ENCODE data around the gene SRC. TPM values are rescaled to one million over a fixed set of nuclear protein-coding genes. Genes with fewer than 3 reads are reported as not detected.

SRC gene
- total and polyA plus RNA-seq, 2 donors = 4.4 to 14.5 TPM

- peaks cover 0 to 3% of the 10 kb centered on the region in 2 donors for H3K4me1 ChIP-seq (ENCODE audit: control insufficient read depth in 2 of 2, insufficient read depth in 2 of 2, low read length in 2 of 2)
- no peak overlapping the region for H3K27ac ChIP-seq (ENCODE audit: low read depth in 1 of 2, low read length in 1 of 2)
- WGBS = 96% methylated on average over 14 of the region's 14 CpGs
These were observed 34.3 kb downstream of the SRC start for GRCh38 chr20:37379967-37380828.

GRCh38 chr20:37380864-37381579 is 35.1 kb downstream of the SRC start:
- 94% methylated on average over 16 of the region's 16 CpGs for WGBS
- no peak overlapping the region for H3K27ac ChIP-seq (ENCODE audit: low read depth in 1 of 2, low read length in 1 of 2)

More at GRCh38 chr20:37379967-37380828, 34.3 kb downstream of the SRC start:
- Histone ChIP-seq H3K9me3 (ENCODE audit: control insufficient read depth in 2 of 2, insufficient read depth in 1 of 2, low read length in 1 of 2) (no peaks in the 10 kb centered on the region), H3K36me3 (ENCODE audit: control insufficient read depth in 2 of 2, insufficient read depth in 2 of 2, low read length in 1 of 2) (no peaks in the 10 kb centered on the region), H3K4me3 (ENCODE audit: low read length in 2 of 2) (no peak overlapping the region), H3K27me3 (ENCODE audit: control insufficient read depth in 2 of 2, insufficient read depth in 1 of 2, low read length in 1 of 2) (peaks cover 0 to 13% of the 10 kb centered on the region in 2 donors)
- no peak for DNase-seq (ENCODE audit: low read depth in 6 of 9, low spot score in 9 of 9)

GRCh38 chr20:37381621-37382471 is 35.9 kb downstream of the SRC start:
- no peaks in the 10 kb centered on the region for H3K9me3 ChIP-seq (ENCODE audit: control insufficient read depth in 2 of 2, insufficient read depth in 1 of 2, low read length in 1 of 2)
- no peak overlapping the region for H3K27ac ChIP-seq (ENCODE audit: low read depth in 1 of 2, low read length in 1 of 2)
- H3K27me3 ChIP-seq (ENCODE audit: control insufficient read depth in 2 of 2, insufficient read depth in 1 of 2, low read length in 1 of 2) = peaks cover 0 to 17% of the 10 kb centered on the region in 2 donors
- 92% methylated on average over 11 of the region's 11 CpGs for WGBS
- H3K4me3 ChIP-seq (ENCODE audit: low read length in 2 of 2) = no peak overlapping the region
- H3K4me1 ChIP-seq (ENCODE audit: control insufficient read depth in 2 of 2, insufficient read depth in 2 of 2, low read length in 2 of 2) = peaks cover 0 to 3% of the 10 kb centered on the region in 2 donors
- no peak for DNase-seq (ENCODE audit: low read depth in 6 of 9, low spot score in 9 of 9)
- no peaks in the 10 kb centered on the region for H3K36me3 ChIP-seq (ENCODE audit: control insufficient read depth in 2 of 2, insufficient read depth in 2 of 2, low read length in 1 of 2)

More at GRCh38 chr20:37380864-37381579, 35.1 kb downstream of the SRC start:
- H3K9me3 ChIP-seq (ENCODE audit: control insufficient read depth in 2 of 2, insufficient read depth in 1 of 2, low read length in 1 of 2) = no peaks in the 10 kb centered on the region
- no peak overlapping the region for H3K4me3 ChIP-seq (ENCODE audit: low read length in 2 of 2)
- H3K27me3 ChIP-seq (ENCODE audit: control insufficient read depth in 2 of 2, insufficient read depth in 1 of 2, low read length in 1 of 2) = peaks cover 0 to 17% of the 10 kb centered on the region in 2 donors
- H3K36me3 ChIP-seq (ENCODE audit: control insufficient read depth in 2 of 2, insufficient read depth in 2 of 2, low read length in 1 of 2) = no peaks in the 10 kb centered on the region
- DNase-seq (ENCODE audit: low read depth in 6 of 9, low spot score in 9 of 9) = no peak
- H3K4me1 ChIP-seq (ENCODE audit: control insufficient read depth in 2 of 2, insufficient read depth in 2 of 2, low read length in 2 of 2) = peaks cover 0 to 3% of the 10 kb centered on the region in 2 donors

- no peak overlapping the region for H3K27ac ChIP-seq (ENCODE audit: low read depth in 1 of 2, low read length in 1 of 2)
- peaks cover 0 to 17% of the 10 kb centered on the region in 2 donors for H3K27me3 ChIP-seq (ENCODE audit: control insufficient read depth in 2 of 2, insufficient read depth in 1 of 2, low read length in 1 of 2)
- DNase-seq (ENCODE audit: low read depth in 6 of 9, low spot score in 9 of 9) = no peak
- no peak overlapping the region for H3K4me3 ChIP-seq (ENCODE audit: low read length in 2 of 2)
- H3K36me3 ChIP-seq (ENCODE audit: control insufficient read depth in 2 of 2, insufficient read depth in 2 of 2, low read length in 1 of 2) = no peaks in the 10 kb centered on the region
- H3K4me1 ChIP-seq (ENCODE audit: control insufficient read depth in 2 of 2, insufficient read depth in 2 of 2, low read length in 2 of 2) = peaks cover 0 to 3% of the 10 kb centered on the region in 2 donors
- H3K9me3 ChIP-seq (ENCODE audit: control insufficient read depth in 2 of 2, insufficient read depth in 1 of 2, low read length in 1 of 2) = no peaks in the 10 kb centered on the region
- WGBS = 94% methylated on average over 11 of the region's 11 CpGs
These were observed 36.7 kb downstream of the SRC start for GRCh38 chr20:37382482-37383120.

- Histone ChIP-seq H3K9me3 (ENCODE audit: control insufficient read depth in 2 of 2, insufficient read depth in 1 of 2, low read length in 1 of 2) (no peaks in the 10 kb centered on the region), H3K4me1 (ENCODE audit: control insufficient read depth in 2 of 2, insufficient read depth in 2 of 2, low read length in 2 of 2) (peaks cover 0 to 3% of the 10 kb centered on the region in 2 donors), H3K27ac (ENCODE audit: low read depth in 1 of 2, low read length in 1 of 2) (no peak overlapping the region), H3K36me3 (ENCODE audit: control insufficient read depth in 2 of 2, insufficient read depth in 2 of 2, low read length in 1 of 2) (no peaks in the 10 kb centered on the region), H3K4me3 (ENCODE audit: low read length in 2 of 2) (no peak overlapping the region), H3K27me3 (ENCODE audit: control insufficient read depth in 2 of 2, insufficient read depth in 1 of 2, low read length in 1 of 2) (peaks cover 0 to 17% of the 10 kb centered on the region in 2 donors)
- WGBS = 96% methylated on average over 25 of the region's 25 CpGs
- DNase-seq (ENCODE audit: low read depth in 6 of 9, low spot score in 9 of 9) = no peak
These were observed 37.5 kb downstream of the SRC start for GRCh38 chr20:37383229-37383989.

GRCh38 chr20:37384683-37385174 is 38.8 kb downstream of the SRC start:
- Histone ChIP-seq H3K4me3 (ENCODE audit: low read length in 2 of 2) (peak overlapping the region; percentile 39 to 47), H3K9me3 (ENCODE audit: control insufficient read depth in 2 of 2, insufficient read depth in 1 of 2, low read length in 1 of 2) (no peaks in the 10 kb centered on the region), H3K36me3 (ENCODE audit: control insufficient read depth in 2 of 2, insufficient read depth in 2 of 2, low read length in 1 of 2) (no peaks in the 10 kb centered on the region), H3K27me3 (ENCODE audit: control insufficient read depth in 2 of 2, insufficient read depth in 1 of 2, low read length in 1 of 2) (peaks cover 0 to 17% of the 10 kb centered on the region in 2 donors), H3K27ac (ENCODE audit: low read depth in 1 of 2, low read length in 1 of 2) (no peak overlapping the region), H3K4me1 (ENCODE audit: control insufficient read depth in 2 of 2, insufficient read depth in 2 of 2, low read length in 2 of 2) (peaks cover 0 to 3% of the 10 kb centered on the region in 2 donors)
- WGBS = 12% methylated on average over 42 of the region's 42 CpGs
- DNase-seq (ENCODE audit: low read depth in 6 of 9, low spot score in 9 of 9) = peak; percentile 31 to 84 (median 63)

GRCh38 chr20:37385176-37385575 is 39.2 kb downstream of the SRC start:
- 93% methylated on average over 17 of the region's 17 CpGs for WGBS
- Histone ChIP-seq H3K27ac (ENCODE audit: low read depth in 1 of 2, low read length in 1 of 2) (no peak overlapping the region), H3K4me1 (ENCODE audit: control insufficient read depth in 2 of 2, insufficient read depth in 2 of 2, low read length in 2 of 2) (peaks cover 0 to 3% of the 10 kb centered on the region in 2 donors), H3K4me3 (ENCODE audit: low read length in 2 of 2) (no peak overlapping the region), H3K27me3 (ENCODE audit: control insufficient read depth in 2 of 2, insufficient read depth in 1 of 2, low read length in 1 of 2) (peaks cover 0 to 17% of the 10 kb centered on the region in 2 donors), H3K9me3 (ENCODE audit: control insufficient read depth in 2 of 2, insufficient read depth in 1 of 2, low read length in 1 of 2) (no peaks in the 10 kb centered on the region), H3K36me3 (ENCODE audit: control insufficient read depth in 2 of 2, insufficient read depth in 2 of 2, low read length in 1 of 2) (no peaks in the 10 kb centered on the region)
- no peak for DNase-seq (ENCODE audit: low read depth in 6 of 9, low spot score in 9 of 9)

Data from thymus (tissue), 11 donors.